SK-N-MC (cell line): ENCODE data around the gene INIP.

ENCODE experiments used
- DNase-seq: peaks from one replicate; pipeline ENCODE4 v3.0.0-alpha.2; 2011; ENCODE audit warnings: low read depth, low spot score
- H3K27ac ChIP-seq: fragments of 200-600 bp; sonication (generic); 2 replicates; pipeline ENCODE4 v1.5.1; 2016; ENCODE audit warnings: mixed run types
- H3K36me3 ChIP-seq: fragments of 200-600 bp; sonication (generic); 2 replicates; pipeline ENCODE4 v1.6.1; 2017; ENCODE audit warnings: antibody characterized with exemption, low read length, mixed read lengths; ENCODE audit not compliant: insufficient read depth
- H3K4me3 ChIP-seq: fragments of 200-600 bp; sonication (generic); 2 replicates; pipeline ENCODE4 v1.5.1; 2016
- H3K9ac ChIP-seq: fragments of 200-600 bp; sonication (generic); 2 replicates; pipeline ENCODE4 v1.8.0; 2017; ENCODE audit warnings: mixed run types, mixed read lengths; ENCODE audit not compliant: insufficient read length
- H3K9me3 ChIP-seq: fragments of 200-600 bp; sonication (generic); 2 replicates; pipeline ENCODE4 v1.6.1; 2017; ENCODE audit warnings: low read depth, mild to moderate bottlenecking, antibody characterized with exemption, low read length, moderate library complexity, mixed read lengths
- EZH2 ChIP-seq: fragments of 200-600 bp; sonication (generic); IDR thresholded peaks from one replicate; pipeline ENCODE4 v1.6.1; 2017; ENCODE audit warnings: antibody characterized with exemption
- FOXP2 ChIP-seq: optimal IDR thresholded peaks from 2 replicates; pipeline ENCODE3; 2011; ENCODE audit warnings: mild to moderate bottlenecking, moderate library complexity; ENCODE audit not compliant: insufficient read depth; ENCODE audit errors: extremely low read length, control extremely low read depth
- POLR2AphosphoS5 ChIP-seq: IDR thresholded peaks from 2 replicates; pipeline ENCODE4 v1.6.1; 2012; ENCODE audit warnings: mild to moderate bottlenecking, low read depth, low read length, borderline replicate concordance

The INIP gene

DNA sequence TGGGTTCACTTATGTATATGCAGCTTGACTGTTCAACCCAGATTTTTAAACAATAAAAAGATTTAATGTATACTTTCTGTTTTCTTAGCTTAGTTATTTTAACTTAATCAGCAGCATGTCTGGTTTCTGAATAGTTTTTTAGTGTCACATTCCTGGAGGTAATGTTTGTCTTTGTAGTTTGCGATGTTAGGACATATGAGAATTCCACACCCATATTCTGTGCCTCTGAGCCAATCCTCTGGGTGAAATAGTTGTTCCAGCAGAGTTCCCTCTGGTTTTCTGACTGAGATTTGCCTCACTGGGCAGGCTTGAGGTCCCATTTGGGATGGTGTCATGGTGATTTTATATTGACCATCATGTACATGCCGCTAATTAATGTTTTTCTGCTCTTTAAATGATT, 48.6 kb downstream of the INIP start:
- no peak overlapping the region for H3K9ac ChIP-seq
- H3K9me3 ChIP-seq: no peaks in the 10 kb centered on the region
- H3K27ac ChIP-seq: no peak overlapping the region
- no peak for DNase-seq
- TF ChIP-seq FOXP2: no peak
- no peak for TF ChIP-seq EZH2
- TF ChIP-seq POLR2AphosphoS5: no peak
- H3K36me3 ChIP-seq: no peaks in the 10 kb centered on the region
- no peak overlapping the region for H3K4me3 ChIP-seq

DNA sequence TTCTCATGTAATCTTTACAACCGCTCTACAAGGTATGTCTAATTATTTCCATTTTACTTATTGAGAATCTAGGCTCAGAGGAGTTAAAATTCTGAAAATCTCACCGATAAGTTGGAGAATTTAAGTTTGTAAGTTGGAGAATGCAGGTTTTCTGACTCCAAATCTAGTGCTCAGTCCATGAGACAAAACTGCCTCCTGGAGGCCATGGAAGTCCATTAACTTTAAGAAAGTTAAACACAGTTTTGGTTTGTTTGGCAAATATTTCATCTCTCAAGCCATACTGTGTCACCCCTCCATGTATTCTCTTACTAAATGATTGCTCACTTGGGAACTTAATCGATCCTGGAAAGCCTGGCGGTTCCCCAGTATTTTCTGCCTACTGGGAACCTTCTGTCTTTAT, 52.6 kb downstream of the INIP start:
- H3K27ac ChIP-seq: no peak overlapping the region
- no peak overlapping the region for H3K4me3 ChIP-seq
- no peaks in the 10 kb centered on the region for H3K36me3 ChIP-seq
- no peak for TF ChIP-seq POLR2AphosphoS5
- TF ChIP-seq EZH2: no peak
- TF ChIP-seq FOXP2: no peak
- H3K9me3 ChIP-seq: no peaks in the 10 kb centered on the region
- H3K9ac ChIP-seq: no peak overlapping the region
- no peak for DNase-seq

DNA sequence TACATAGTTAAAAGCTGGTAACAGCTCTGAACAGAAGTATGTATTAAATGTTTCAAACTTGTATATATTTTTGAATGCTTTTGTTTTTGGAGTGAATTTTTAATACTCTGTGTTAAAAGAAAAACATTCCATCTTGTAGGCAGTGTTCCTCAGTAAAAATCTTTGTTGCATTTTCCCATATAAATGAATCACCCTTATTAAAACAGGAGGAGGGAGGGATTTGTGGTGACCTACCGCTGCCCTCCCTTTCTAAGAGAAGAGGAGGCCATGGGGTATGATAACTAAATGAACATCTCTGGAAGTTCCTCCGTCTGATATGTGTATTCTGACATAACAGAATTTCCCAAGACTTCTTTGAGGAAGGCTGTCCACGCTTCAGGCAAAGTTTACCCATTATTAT, 53.4 kb downstream of the INIP start:
- TF ChIP-seq FOXP2 (no peak), EZH2 (no peak), POLR2AphosphoS5 (no peak)
- DNase-seq: no peak
- Histone ChIP-seq H3K9me3 (no peaks in the 10 kb centered on the region), H3K4me3 (no peak overlapping the region), H3K36me3 (no peaks in the 10 kb centered on the region; the same call in 1 of the 2 replicates), H3K27ac (no peak overlapping the region), H3K9ac (no peak overlapping the region)

DNA sequence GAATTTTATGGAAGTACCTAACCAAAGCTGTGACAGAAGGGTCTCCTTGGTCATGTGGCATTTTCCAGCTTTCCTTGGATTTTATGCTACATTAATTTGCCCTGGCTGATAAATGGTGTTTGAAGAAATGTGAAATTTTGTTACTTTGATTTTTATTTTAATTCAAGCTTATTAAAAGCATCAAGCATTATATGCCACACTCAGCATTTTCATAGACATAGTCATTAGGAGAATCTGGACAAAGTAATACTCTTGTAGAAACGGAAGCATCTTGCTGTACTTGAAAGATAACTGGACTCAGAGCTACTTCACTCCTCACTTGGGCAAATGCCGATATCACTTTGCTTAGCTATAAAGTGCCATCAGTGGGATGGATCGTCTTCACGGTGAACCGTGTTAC, 54.2 kb downstream of the INIP start:
- Histone ChIP-seq H3K27ac (no peak overlapping the region), H3K9me3 (no peaks in the 10 kb centered on the region), H3K36me3 (no peaks in the 10 kb centered on the region; the same call in 1 of the 2 replicates), H3K4me3 (no peak overlapping the region), H3K9ac (no peak overlapping the region)
- DNase-seq: no peak
- TF ChIP-seq POLR2AphosphoS5 (no peak), FOXP2 (no peak), EZH2 (no peak)

DNA sequence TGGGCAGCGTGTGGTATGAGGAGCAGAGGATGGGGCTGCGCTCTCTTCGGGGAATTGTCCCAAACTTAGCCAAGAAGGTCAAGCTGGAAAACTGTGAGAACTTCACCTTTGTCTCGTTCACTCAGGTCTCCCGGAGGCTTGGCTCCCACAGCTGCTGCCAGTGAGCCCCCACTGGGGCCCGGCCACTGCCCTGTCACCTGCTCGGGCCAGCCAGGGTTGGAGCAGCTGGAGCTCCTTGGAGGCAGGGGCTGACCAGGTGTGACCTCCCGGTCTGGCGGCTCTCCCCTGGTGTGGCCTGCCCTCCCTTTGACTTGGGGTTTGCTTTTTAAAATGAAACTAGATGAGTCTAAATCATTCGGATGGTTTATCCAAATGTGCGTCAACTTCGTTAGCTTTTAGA, 58.0 kb downstream of the INIP start:
- TF ChIP-seq EZH2: no peak
- no peak for TF ChIP-seq FOXP2
- TF ChIP-seq POLR2AphosphoS5: no peak

DNA sequence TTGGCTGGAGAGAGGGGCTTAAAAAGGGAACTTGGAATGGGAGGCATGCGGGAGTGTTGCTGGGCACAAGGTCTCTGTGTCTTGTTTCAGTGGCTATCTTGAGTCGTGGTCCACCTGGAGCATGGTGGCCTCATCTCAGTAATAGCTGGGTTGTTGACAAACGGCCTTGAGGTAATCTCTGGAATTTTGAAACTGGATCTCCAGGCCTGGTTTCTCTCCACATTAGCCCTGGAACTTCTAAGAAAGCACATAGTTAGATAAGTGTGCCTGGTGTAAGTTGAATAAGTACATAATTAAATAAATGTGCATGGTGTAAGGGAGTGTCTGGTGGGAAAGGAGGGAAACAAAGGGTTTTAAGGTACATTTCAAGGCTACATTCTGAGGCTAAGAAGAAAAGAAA, 62.2 kb downstream of the INIP start:
- H3K9me3 ChIP-seq: no peaks in the 10 kb centered on the region
- no peak for DNase-seq
- no peak overlapping the region for H3K9ac ChIP-seq
- no peak overlapping the region for H3K4me3 ChIP-seq
- H3K36me3 ChIP-seq: no peaks in the 10 kb centered on the region; the same call in 1 of the 2 replicates
- TF ChIP-seq EZH2 (no peak), FOXP2 (no peak), POLR2AphosphoS5 (no peak)
- no peak overlapping the region for H3K27ac ChIP-seq

More for the DNA sequence above, 58.0 kb downstream of the INIP start:
- H3K4me3 ChIP-seq: no peak overlapping the region
- no peak overlapping the region for H3K27ac ChIP-seq
- no peaks in the 10 kb centered on the region for H3K9me3 ChIP-seq
- no peaks in the 10 kb centered on the region; the same call in 1 of the 2 replicates for H3K36me3 ChIP-seq
- H3K9ac ChIP-seq: no peak overlapping the region
- DNase-seq: no peak

DNA sequence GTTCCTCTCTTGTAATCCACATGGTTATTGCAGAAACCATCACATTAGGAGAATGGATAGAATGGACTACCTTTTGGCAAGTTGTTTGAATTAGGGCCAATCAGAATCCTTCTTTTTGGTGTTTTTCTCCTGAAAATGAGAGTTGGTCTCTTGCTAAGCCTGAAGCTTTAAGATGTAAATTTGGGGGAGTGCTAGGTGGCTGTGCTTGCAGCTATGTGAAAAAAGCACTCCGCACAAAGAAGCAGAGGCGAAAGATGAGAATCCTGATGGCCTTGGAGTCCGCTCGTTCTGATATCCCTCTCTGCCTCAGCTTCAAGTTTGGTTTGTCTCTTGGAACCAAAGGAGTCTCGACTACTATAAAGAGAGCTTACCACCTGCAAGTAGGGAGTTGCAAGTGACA, 63.6 kb downstream of the INIP start:
- no peak for DNase-seq
- H3K27ac ChIP-seq: no peak overlapping the region

DNA sequence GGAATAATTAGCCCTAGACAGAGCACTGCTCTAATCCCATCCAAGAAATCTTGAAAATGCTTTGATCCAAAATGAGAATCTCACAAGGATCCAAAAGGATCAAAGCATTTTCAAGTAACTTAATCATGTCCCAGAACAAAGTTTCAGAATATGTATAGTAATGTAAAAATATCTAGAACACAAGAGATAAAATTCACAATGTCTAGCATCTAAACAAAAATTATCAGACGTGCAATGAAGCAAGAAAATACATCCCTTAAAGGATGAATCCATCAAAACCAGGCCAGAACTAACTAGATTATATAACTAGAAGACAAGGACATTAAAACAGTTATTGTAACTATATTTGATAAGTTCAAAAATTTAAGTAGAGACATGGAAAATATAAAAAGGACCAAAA, 69.3 kb downstream of the INIP start:
- no peak overlapping the region for H3K9ac ChIP-seq
- TF ChIP-seq EZH2 (no peak), FOXP2 (no peak), POLR2AphosphoS5 (no peak)
- H3K36me3 ChIP-seq: peaks cover 45% of the 10 kb centered on the region
- no peak overlapping the region for H3K4me3 ChIP-seq
- H3K27ac ChIP-seq: no peak overlapping the region
- peaks cover 11% of the 10 kb centered on the region; the same call in 1 of the 2 replicates for H3K9me3 ChIP-seq
- no peak for DNase-seq

More for the DNA sequence above, 63.6 kb downstream of the INIP start:
- Histone ChIP-seq H3K36me3 (peaks cover 12% of the 10 kb centered on the region), H3K9ac (no peak overlapping the region), H3K9me3 (peaks cover 2% of the 10 kb centered on the region; the same call in 1 of the 2 replicates), H3K4me3 (no peak overlapping the region)
- TF ChIP-seq FOXP2 (no peak), EZH2 (no peak), POLR2AphosphoS5 (no peak)

DNA sequence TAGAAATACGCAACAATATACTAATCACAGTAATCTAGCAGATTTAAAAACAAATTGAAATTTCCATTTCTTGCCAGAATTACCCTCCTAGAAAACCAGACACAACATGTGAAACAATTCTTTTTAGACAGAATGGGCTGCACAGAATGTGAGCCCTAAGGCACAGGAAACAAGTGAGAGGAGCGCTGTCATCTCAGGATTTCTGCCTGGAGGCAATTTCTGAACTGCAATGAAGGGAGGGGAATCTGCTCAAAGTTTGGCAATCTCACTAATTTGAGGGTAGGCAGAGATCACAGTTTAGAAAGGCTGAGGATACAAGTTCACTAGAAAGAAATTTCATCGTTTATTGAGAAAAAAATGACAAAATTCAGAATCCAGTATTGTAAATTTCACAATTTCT, 70.3 kb downstream of the INIP start:
- Histone ChIP-seq H3K27ac (peak overlapping the region; percentile 38; the same call in 1 of the 2 replicates), H3K9ac (no peak overlapping the region), H3K9me3 (peaks cover 11% of the 10 kb centered on the region; the same call in 1 of the 2 replicates), H3K4me3 (no peak overlapping the region), H3K36me3 (peaks cover 45% of the 10 kb centered on the region)
- TF ChIP-seq FOXP2 (no peak), POLR2AphosphoS5 (no peak), EZH2 (no peak)
- DNase-seq: peak; percentile 88
